ENCODE data around the gene ADAMTSL3.
"Not testable (repeated sequence)": the region's sequence is repeated elsewhere in the genome, so short reads cannot be mapped to it uniquely, and the experiment has no call there.

The ADAMTSL3 gene

GRCh38 chr15:83739629-83740028 is 85.7 kb downstream of the ADAMTSL3 start:
- no peak for DNase-seq (ENCODE audit: extremely low read depth in 1 of 2, low read depth in 1 of 2)

DNA sequence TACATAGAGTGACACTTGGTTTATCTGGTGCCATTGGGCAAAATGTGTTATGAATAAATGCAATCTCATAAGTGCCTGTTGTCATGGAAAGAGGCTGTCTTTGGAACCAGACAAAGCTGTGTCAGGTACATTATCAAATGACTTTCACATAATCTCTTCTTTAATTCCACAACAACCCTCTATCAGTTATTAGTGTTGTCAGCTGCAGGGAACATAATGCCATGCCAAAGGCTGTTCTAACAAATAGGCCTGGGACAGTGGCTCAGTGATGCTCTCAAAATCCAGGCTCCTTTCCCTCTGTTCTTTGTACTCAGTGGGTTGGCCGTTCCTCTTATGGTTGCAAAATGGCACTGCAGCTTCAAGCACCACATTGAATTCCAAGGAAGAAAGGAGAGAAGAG is 91.8 kb downstream of the ADAMTSL3 start:
- no peak for DNase-seq (ENCODE audit: extremely low read depth in 1 of 2, low read depth in 1 of 2)

DNA sequence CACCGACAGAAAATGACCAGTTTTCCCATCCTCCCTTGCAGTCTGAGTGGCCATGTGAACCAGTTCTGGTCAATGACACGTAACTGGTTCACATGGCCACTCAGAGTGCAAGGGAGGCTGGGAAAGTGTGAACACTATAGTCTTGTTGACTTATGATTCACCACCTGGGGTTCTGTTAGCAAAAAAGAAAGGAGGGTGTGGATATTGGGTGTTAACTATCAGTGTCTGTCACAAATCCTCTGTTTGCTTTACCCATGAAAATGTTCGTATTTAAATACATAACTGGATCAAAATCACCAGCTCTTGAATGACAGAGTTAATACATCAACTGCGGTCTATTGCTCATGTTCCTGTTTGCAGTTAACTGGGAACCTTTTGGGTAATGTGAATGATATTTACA is 92.3 kb downstream of the ADAMTSL3 start:
- DNase-seq (ENCODE audit: extremely low read depth in 1 of 2, low read depth in 1 of 2) = no peak

DNA sequence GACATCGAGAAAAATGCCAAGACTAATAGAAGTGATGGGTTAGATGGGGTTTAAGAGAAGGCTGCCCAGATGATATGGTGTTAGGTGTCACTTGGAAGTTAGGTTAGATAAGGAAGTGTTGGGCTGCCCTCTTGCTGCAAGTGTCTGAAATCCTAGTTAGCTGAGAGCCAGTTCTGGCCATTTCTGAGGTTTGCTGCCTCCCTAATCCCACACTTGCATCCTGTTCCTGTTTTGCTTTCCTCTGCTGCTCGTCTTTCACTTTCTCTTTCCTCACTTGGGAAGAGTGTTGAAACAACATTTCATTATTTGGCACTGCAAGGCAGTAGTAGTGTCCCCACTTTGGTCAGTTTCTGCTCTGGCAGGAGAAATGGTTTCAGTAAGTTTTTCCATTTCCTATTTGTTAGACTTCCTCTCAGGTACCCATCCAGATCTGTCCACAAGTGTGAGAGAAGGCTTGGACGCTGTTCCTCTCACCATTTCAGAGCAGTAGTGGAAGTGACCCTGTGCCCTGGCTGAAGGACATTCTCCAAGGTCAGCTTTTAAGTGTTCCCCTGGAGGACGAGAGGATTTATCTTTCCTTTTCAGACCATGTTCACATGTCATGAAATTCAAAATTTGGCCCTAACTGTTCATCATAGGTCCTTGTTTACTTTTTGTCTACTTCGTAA is 93.3 kb downstream of the ADAMTSL3 start:
- DNase-seq (ENCODE audit: extremely low read depth in 1 of 2, low read depth in 1 of 2) = no peak

DNA sequence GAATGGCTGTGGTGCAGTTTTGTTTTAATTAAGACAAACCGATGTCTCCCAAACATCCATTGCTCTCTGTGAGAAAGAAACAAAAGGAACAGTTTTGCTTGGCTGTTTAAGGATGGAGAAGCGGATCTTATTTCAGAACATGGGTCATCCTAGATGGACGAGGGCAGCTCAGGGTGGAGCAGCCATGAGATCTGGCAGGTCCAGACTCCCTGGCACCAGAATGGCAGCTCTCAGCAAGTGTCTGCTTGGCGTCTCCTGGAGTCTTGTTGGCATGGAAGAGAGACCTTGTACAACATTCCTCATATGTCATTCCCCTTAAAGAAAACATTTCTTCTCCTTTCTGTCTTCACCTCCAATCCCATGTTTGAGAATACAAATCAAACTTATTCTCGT is 93.8 kb downstream of the ADAMTSL3 start:
- DNase-seq (ENCODE audit: extremely low read depth in 1 of 2, low read depth in 1 of 2) = no peak

DNA sequence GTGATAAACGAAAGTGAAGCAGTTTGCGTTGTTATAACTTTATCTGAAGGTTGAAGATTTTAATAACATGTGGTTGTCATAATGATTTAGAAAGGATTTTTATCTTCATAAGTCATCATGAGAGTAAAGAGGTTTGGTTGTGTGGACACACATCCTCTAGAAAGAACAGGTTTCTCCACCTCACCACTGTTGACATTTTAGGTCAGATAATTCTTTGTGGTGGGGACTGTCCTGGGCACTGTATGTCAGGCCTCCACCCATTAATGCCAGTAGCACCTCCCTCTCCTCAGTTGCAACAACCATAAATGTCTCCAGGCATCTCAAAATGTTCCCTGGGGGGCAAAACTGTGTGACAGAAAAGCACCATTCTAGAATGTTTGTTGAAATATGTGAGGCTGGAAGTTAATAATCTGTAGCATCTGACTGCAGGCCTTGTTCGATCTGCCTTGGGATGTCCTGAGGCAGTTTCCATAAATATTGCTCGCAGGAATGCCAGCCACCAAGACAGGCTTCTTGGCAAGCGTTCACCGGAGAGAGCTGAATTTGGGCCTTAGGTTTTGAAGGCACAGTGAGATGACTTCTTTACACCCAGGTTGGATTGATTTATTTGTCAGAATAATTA is 100.1 kb downstream of the ADAMTSL3 start:
- DNase-seq (ENCODE audit: extremely low read depth in 1 of 2, low read depth in 1 of 2) = no peak

GRCh38 chr15:83757291-83757690 is 103.4 kb downstream of the ADAMTSL3 start:
- DNase-seq (ENCODE audit: extremely low read depth in 1 of 2, low read depth in 1 of 2) = not testable (repeated sequence)

DNA sequence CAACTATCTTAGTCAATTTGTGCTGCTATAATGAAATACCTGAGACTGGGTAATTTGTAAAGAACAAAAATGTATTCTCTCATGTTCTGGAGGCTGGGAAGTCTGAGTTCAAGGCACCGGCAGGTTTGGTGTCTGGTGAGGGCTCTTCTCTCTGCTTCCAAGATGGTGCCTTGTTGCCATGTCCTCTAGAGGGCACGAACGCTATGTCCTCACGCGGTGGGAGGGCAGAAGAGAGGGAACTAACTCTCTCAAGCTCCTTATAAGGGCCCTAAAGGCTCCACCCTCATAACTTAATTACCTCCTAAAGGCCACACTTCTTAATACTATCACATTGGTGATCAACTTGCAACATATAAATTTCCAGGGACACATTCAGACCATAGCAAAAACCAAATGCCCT is 108.4 kb downstream of the ADAMTSL3 start:
- DNase-seq (ENCODE audit: extremely low read depth in 1 of 2, low read depth in 1 of 2) = no peak

GRCh38 chr15:83764201-83764838 is 110.4 kb downstream of the ADAMTSL3 start:
- no peak for DNase-seq (ENCODE audit: extremely low read depth in 1 of 2, low read depth in 1 of 2)

GRCh38 chr15:83766339-83766738 is 112.4 kb downstream of the ADAMTSL3 start:
- no peak for DNase-seq (ENCODE audit: extremely low read depth in 1 of 2, low read depth in 1 of 2)

DNA sequence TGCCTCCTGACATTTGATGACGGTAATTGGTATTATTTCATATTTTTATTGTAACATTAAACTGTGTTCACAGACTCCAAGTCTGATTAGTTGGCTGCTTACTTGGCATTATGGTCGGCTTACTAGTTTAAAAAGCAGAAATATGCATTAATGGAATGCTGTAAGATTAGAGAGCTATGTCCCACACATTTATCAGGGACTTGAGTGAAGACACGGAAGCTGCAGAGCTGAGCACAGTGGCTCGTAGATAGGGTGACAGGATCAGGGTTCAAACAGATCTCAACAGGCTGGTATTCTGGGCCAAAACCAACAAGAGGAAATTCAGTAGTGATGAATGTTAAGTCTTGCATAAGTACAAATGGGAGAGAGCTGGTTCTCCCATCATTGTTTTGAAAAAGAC is 113.8 kb downstream of the ADAMTSL3 start:
- no peak for DNase-seq (ENCODE audit: extremely low read depth in 1 of 2, low read depth in 1 of 2)

- no peak for DNase-seq (ENCODE audit: extremely low read depth in 1 of 2, low read depth in 1 of 2)
Measured at GRCh38 chr15:83769411-83769999, 115.6 kb downstream of the ADAMTSL3 start.

DNA sequence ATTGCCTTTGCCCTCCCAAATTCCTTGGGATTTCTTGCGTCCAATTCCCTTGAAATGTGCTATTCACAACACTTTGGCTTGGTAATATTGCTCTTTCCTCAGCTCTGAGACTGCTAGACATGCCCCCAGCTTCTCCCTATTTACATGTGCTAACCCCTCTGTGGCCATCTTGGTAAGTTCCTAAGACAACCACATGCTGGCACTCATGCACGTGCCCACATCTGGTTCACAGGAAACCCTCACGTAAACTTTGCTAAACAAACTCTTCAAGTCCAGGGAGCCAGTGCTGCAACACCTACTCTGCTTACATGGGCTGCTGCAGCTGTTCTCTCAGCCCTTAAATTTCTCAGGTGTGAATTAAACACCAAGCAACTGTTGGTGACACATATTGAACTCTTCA is 121.8 kb downstream of the ADAMTSL3 start:
- DNase-seq (ENCODE audit: extremely low read depth in 1 of 2, low read depth in 1 of 2) = no peak

GRCh38 chr15:83776986-83777385 is 123.1 kb downstream of the ADAMTSL3 start:
- no peak for DNase-seq (ENCODE audit: extremely low read depth in 1 of 2, low read depth in 1 of 2)

GRCh38 chr15:83783227-83783626 is 129.3 kb downstream of the ADAMTSL3 start:
- no peak for DNase-seq (ENCODE audit: extremely low read depth in 1 of 2, low read depth in 1 of 2)

GRCh38 chr15:83784975-83785374 is 131.1 kb downstream of the ADAMTSL3 start:
- DNase-seq (ENCODE audit: extremely low read depth in 1 of 2, low read depth in 1 of 2) = no peak

DNA sequence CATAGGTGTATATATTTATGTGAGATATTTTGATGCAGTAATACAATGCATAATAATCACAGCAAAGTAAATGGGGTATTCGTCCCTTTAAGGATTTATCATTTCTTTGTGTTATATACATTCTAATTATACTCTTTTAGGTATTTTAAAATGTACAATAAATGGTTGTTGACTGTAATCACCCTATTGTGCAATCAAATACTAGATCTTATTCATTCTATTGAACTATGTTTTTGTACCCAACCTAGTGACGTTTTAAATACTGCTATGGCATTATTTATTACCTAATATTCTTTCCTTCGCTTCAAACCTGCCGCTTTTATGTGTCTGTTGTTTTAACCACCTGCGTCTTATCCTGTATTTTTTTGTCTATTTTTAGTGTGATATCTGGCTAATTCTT is 132.4 kb downstream of the ADAMTSL3 start:
- no peak for DNase-seq (ENCODE audit: extremely low read depth in 1 of 2, low read depth in 1 of 2)

GRCh38 chr15:83793069-83793468 is 139.1 kb downstream of the ADAMTSL3 start:
- no peak for DNase-seq (ENCODE audit: extremely low read depth in 1 of 2, low read depth in 1 of 2)

DNA sequence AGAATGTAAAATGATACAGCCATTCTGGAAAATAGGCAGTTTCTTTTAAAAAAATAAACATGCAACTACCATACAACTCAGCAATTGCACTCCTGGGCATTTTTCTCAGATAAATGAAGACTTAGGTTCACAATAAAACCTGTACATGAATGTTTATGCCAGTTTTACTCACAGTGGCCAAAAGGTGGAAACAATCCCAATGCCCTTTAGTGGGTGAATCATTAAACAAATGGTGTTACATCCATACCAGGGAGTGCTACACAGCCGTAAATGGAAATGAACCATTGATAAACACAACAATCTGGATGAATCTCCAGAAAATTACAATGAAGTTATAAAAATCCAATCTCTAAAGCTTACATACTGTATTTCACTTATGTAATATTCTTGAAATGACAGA is 140.3 kb downstream of the ADAMTSL3 start:
- no peak for DNase-seq (ENCODE audit: extremely low read depth in 1 of 2, low read depth in 1 of 2)

DNA sequence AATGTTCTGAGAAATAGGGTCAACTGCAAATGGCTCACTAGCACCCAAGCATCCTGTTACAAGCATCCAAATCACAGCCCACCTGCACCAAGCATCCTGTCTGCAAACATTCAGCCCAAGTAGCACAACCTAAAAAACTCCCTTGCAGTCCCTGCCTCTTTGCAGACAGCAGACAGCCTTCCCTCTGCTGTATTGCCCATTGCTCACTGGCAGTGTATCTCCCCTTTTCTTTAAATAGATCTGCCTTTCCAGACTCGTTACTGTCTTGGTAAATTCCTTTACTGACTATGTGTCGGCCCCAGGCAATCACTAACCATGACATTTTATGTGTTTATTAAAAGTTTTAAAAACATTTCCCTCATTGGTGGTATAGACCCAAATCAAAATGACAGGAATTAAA is 155.4 kb downstream of the ADAMTSL3 start:
- no peak for DNase-seq (ENCODE audit: extremely low read depth in 1 of 2, low read depth in 1 of 2)

DNA sequence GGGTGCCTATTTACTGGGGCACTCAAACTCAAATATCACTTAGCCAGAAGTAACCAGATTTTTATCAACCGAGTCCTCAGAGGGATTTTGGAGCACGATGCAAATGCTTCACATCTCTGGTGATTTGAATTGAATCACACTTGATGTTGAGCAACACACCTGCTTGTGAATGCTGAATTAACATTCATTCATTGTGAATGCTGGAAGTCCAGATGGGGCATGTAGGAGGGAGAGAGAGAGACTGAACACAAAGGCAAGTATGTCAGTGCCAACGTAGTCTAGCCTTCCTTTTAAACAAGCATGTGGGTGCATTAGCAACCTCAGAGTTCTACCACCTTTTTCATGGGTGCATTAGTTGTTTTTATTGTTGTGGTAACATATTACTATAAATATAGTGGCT is 156.2 kb downstream of the ADAMTSL3 start:
- DNase-seq (ENCODE audit: extremely low read depth in 1 of 2, low read depth in 1 of 2) = no peak

DNA sequence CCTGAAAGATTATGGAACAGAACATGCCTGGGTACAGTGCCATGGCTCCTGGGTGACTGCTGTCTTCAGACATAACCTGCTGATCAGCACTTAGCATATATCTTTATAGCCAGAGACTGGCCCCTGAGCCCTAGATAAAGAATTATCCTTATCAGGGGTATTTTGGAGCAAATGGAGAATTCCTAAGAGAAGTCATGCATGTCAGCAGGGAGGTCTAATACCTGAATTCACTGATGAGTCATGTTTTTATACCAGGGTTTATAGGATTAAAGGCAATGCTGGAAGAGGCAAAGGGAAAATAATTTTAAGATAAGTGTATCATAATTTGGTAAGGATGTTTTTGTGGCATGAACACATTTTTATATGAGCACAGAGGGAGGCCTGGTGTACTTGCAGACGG is 159.8 kb downstream of the ADAMTSL3 start:
- DNase-seq (ENCODE audit: extremely low read depth in 1 of 2, low read depth in 1 of 2) = no peak
